Measurements from ENCODE around the gene OGDH.
A peak's percentile ranks its signal among the peaks of the same experiment; 100 is the strongest.

OGDH gene

GRCh38 chr7:44618753-44619152, 12.3 kb downstream of the OGDH start:
- no peak for DNase-seq

- no peak for DNase-seq
Observed at GRCh38 chr7:44621034-44621749, 14.8 kb downstream of the OGDH start.

GRCh38 chr7:44621750-44622103, 15.3 kb downstream of the OGDH start:
- DNase-seq, result no peak

GRCh38 chr7:44622342-44623151, 16.1 kb downstream of the OGDH start:
- DNase-seq, result no peak

- no peak for DNase-seq
Observed at GRCh38 chr7:44624318-44624717, 17.9 kb downstream of the OGDH start.

- no peak for DNase-seq
Observed at GRCh38 chr7:44625526-44626471, 19.4 kb downstream of the OGDH start.

GRCh38 chr7:44626620-44627019, 20.2 kb downstream of the OGDH start:
- DNase-seq, result no peak

- DNase-seq, result no peak
Observed at GRCh38 chr7:44629829-44630522, 23.5 kb downstream of the OGDH start.

GRCh38 chr7:44630792-44631457, 24.5 kb downstream of the OGDH start:
- DNase-seq, result no peak

- DNase-seq, result no peak
Observed at GRCh38 chr7:44631458-44632115, 25.2 kb downstream of the OGDH start.

- DNase-seq, result no peak
Observed at GRCh38 chr7:44632196-44632595, 25.8 kb downstream of the OGDH start.

- no peak for DNase-seq
Observed at GRCh38 chr7:44633254-44634186, 27.1 kb downstream of the OGDH start.

- peak; percentile 74 for DNase-seq
Observed at GRCh38 chr7:44634187-44634838, 27.9 kb downstream of the OGDH start.

- DNase-seq, result peak; percentile 41
Observed at GRCh38 chr7:44634839-44635591, 28.6 kb downstream of the OGDH start.

GRCh38 chr7:44636041-44636584, 29.7 kb downstream of the OGDH start:
- no peak for DNase-seq

- DNase-seq, result no peak
Observed at GRCh38 chr7:44636926-44637325, 30.5 kb downstream of the OGDH start.

- DNase-seq, result no peak
Observed at GRCh38 chr7:44637788-44638594, 31.6 kb downstream of the OGDH start.
